ENCODE results near the gene STXBP1.

STXBP1 gene

GRCh38 chr9:127712371-127712770 lies 100.3 kb downstream of the STXBP1 start:
- H3K9ac ChIP-seq: peak overlapping the region in 1 of 11 experiments; percentile 60; a peak in 2 of 22 replicates
- peak overlapping the region; percentile 63 to 89 (median 81); a peak in 18 of 22 replicates for H3K4me2 ChIP-seq
- H3K27me3 ChIP-seq: no peaks in the 10 kb centered on the region
- peaks cover 32 to 62% (median 55%) of the 10 kb centered on the region in 10 experiments for H3K4me1 ChIP-seq
- TF ChIP-seq Cebpa-rat (IDR thresholded peaks at IDR 0.05): no peak
- H3K9me3 ChIP-seq (replicated peaks in 1 of 11): peaks cover 0 to 9% (median 0%) of the 10 kb centered on the region in 11 experiments; a peak in 6 of 22 replicates
- H3K4me3 ChIP-seq: no peak overlapping the region
- H3K36me3 ChIP-seq: peaks cover 0 to 5% (median 0%) of the 10 kb centered on the region in 11 experiments; a peak in 2 of 22 replicates
- H3K27ac ChIP-seq: no peak overlapping the region
- H4K20me1 ChIP-seq: peaks cover 0 to 61% (median 45%) of the 10 kb centered on the region in 11 experiments; a peak in 19 of 22 replicates

GRCh38 chr9:127712867-127713266 lies 100.8 kb downstream of the STXBP1 start:
- Histone ChIP-seq H3K4me2 (peak overlapping the region in 9 of 11 experiments; percentile 64 to 89 (median 81); a peak in 6 of 22 replicates), H3K4me1 (peaks cover 31 to 61% (median 55%) of the 10 kb centered on the region in 10 experiments)

GRCh38 chr9:127714020-127714750 lies 102.1 kb downstream of the STXBP1 start:
- peak overlapping the region; percentile 89 to 100 (median 98) for H3K4me2 ChIP-seq
- no peaks in the 10 kb centered on the region for H3K36me3 ChIP-seq
- peak overlapping the region; percentile 74 to 93 (median 80); a peak in 18 of 20 replicates for H3K4me3 ChIP-seq
- no peak overlapping the region for H3K27ac ChIP-seq
- H3K27me3 ChIP-seq: no peaks in the 10 kb centered on the region
- H4K20me1 ChIP-seq: peaks cover 0 to 54% (median 43%) of the 10 kb centered on the region in 11 experiments; a peak in 19 of 22 replicates
- H3K9ac ChIP-seq: peak overlapping the region in 10 of 11 experiments; percentile 13 to 80 (median 48); a peak in 14 of 22 replicates
- TF ChIP-seq Cebpa-rat (IDR thresholded peaks at IDR 0.05): no peak
- H3K4me1 ChIP-seq: peaks cover 40 to 68% (median 62%) of the 10 kb centered on the region in 10 experiments
- H3K9me3 ChIP-seq (replicated peaks in 1 of 11): peaks cover 0 to 1% (median 0%) of the 10 kb centered on the region in 11 experiments; a peak in 1 of 22 replicates

More at GRCh38 chr9:127712867-127713266, 100.8 kb downstream of the STXBP1 start:
- H3K4me3 ChIP-seq: no peak overlapping the region
- peaks cover 0 to 61% (median 43%) of the 10 kb centered on the region in 11 experiments; a peak in 19 of 22 replicates for H4K20me1 ChIP-seq
- no peak overlapping the region for H3K27ac ChIP-seq
- peaks cover 0 to 9% (median 0%) of the 10 kb centered on the region in 11 experiments; a peak in 6 of 22 replicates for H3K9me3 ChIP-seq (replicated peaks in 1 of 11)
- H3K36me3 ChIP-seq: peaks cover 0 to 5% (median 0%) of the 10 kb centered on the region in 11 experiments; a peak in 2 of 22 replicates
- no peaks in the 10 kb centered on the region for H3K27me3 ChIP-seq
- TF ChIP-seq Cebpa-rat (IDR thresholded peaks at IDR 0.05): no peak
- H3K9ac ChIP-seq: no peak overlapping the region; a peak in 1 of 22 replicates

DNA sequence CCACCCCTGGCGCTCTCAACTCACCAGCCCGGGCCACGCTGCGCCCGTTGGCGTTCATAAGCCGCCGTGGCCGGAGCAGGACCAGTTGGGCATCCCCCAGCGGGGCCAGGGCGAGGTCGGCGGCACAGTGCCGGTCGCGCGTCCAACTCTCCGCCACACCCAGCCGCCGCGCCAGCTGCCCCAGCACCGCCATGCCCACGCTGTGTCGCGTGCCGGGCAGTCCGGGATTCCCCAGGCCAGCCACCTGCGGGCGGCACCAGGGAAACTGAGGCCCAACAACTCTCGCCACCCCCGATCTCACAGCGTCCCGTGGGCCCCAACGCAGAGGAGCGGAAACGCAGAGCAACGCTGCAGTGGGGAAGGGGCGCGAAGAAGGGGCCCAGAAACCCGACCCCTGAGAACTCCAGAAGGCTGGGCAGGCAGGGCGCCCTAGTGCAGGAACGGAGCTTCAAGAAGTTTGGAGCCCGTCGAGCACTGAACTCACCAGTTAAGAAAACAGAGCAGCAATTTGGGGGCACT lies 102.9 kb downstream of the STXBP1 start:
- no peaks in the 10 kb centered on the region for H3K36me3 ChIP-seq
- no peaks in the 10 kb centered on the region for H3K9me3 ChIP-seq (replicated peaks in 1 of 11)
- peaks cover 48 to 76% (median 70%) of the 10 kb centered on the region in 10 experiments for H3K4me1 ChIP-seq
- TF ChIP-seq Cebpa-rat (IDR thresholded peaks at IDR 0.05): no peak
- peak overlapping the region; percentile 89 to 100 (median 98) for H3K4me2 ChIP-seq
- no peaks in the 10 kb centered on the region for H3K27me3 ChIP-seq
- peak overlapping the region; percentile 37 to 73 (median 63); a peak in 21 of 22 replicates for H3K27ac ChIP-seq
- peak overlapping the region; percentile 74 to 93 (median 80) for H3K4me3 ChIP-seq
- H4K20me1 ChIP-seq: peaks cover 0 to 46% (median 41%) of the 10 kb centered on the region in 11 experiments; a peak in 19 of 22 replicates
- peak overlapping the region; percentile 67 to 87 (median 80) for H3K9ac ChIP-seq

GRCh38 chr9:127715470-127716337 lies 103.6 kb downstream of the STXBP1 start, which contains the start of the genes PTRH1 and TTC16:
PTRH1 (minus strand) TSS chr9:127715663; CDS start chr9:127715639, 24 bp downstream.
TTC16 (plus strand) TSS chr9:127716079; CDS start chr9:127716146, 67 bp downstream.
- Histone ChIP-seq H3K27ac (peak within 1 kb of the TSS; percentile 37 to 73 (median 63); a peak in 21 of 22 replicates), H3K4me1 (peaks cover 53 to 76% (median 71%) of the 10 kb centered on the region in 10 experiments), H3K9ac (peak within 1 kb of the TSS; percentile 67 to 87 (median 80))

GRCh38 chr9:127716412-127716811 lies 104.3 kb downstream of the STXBP1 start:
- TF ChIP-seq Cebpa-rat (IDR thresholded peaks at IDR 0.05): no peak
- H3K27me3 ChIP-seq: no peaks in the 10 kb centered on the region
- peak overlapping the region in 7 of 10 experiments; percentile 76 to 89 (median 79); a peak in 11 of 20 replicates for H3K4me3 ChIP-seq
- peak overlapping the region in 9 of 11 experiments; percentile 71 to 87 (median 80); a peak in 13 of 22 replicates for H3K9ac ChIP-seq
- H3K36me3 ChIP-seq: no peaks in the 10 kb centered on the region
- H3K4me2 ChIP-seq: peak overlapping the region; percentile 89 to 100 (median 98)
- peaks cover 0 to 32% (median 28%) of the 10 kb centered on the region in 11 experiments; a peak in 19 of 22 replicates for H4K20me1 ChIP-seq
- peak overlapping the region in 9 of 11 experiments; percentile 37 to 73 (median 63); a peak in 15 of 22 replicates for H3K27ac ChIP-seq
- no peaks in the 10 kb centered on the region for H3K9me3 ChIP-seq (replicated peaks in 1 of 11)
- peaks cover 46 to 74% (median 69%) of the 10 kb centered on the region in 10 experiments for H3K4me1 ChIP-seq

More at GRCh38 chr9:127715470-127716337, 103.6 kb downstream of the STXBP1 start, which contains the start of the genes PTRH1 and TTC16:
- H3K36me3 ChIP-seq: no peaks in the 10 kb centered on the region
- H3K4me2 ChIP-seq: peak within 1 kb of the TSS; percentile 89 to 100 (median 98)
- no peak for TF ChIP-seq Cebpa-rat (IDR thresholded peaks at IDR 0.05)
- H3K9me3 ChIP-seq (replicated peaks in 1 of 11): no peaks in the 10 kb centered on the region
- H3K4me3 ChIP-seq: peak within 1 kb of the TSS; percentile 74 to 93 (median 80)
- H3K27me3 ChIP-seq: no peaks in the 10 kb centered on the region
- H4K20me1 ChIP-seq: peaks cover 0 to 39% (median 35%) of the 10 kb centered on the region in 11 experiments; a peak in 19 of 22 replicates

- no peaks in the 10 kb centered on the region for H3K27me3 ChIP-seq
- H3K27ac ChIP-seq: peak overlapping the region in 2 of 11 experiments; percentile 45 to 65; a peak in 2 of 22 replicates
- peak overlapping the region in 8 of 11 experiments; percentile 1 to 99 (median 94); a peak in 12 of 22 replicates for H3K4me2 ChIP-seq
- no peaks in the 10 kb centered on the region for H3K9me3 ChIP-seq (replicated peaks in 1 of 11)
- peaks cover 38 to 69% (median 66%) of the 10 kb centered on the region in 10 experiments for H3K4me1 ChIP-seq
- no peak overlapping the region for H3K4me3 ChIP-seq
- H4K20me1 ChIP-seq: peaks cover 0 to 18% (median 15%) of the 10 kb centered on the region in 11 experiments; a peak in 17 of 22 replicates
- no peak for TF ChIP-seq Cebpa-rat (IDR thresholded peaks at IDR 0.05)
- H3K36me3 ChIP-seq: no peaks in the 10 kb centered on the region
- H3K9ac ChIP-seq: peak overlapping the region in 3 of 11 experiments; percentile 30 to 37 (median 35); a peak in 4 of 22 replicates
Observed at GRCh38 chr9:127717766-127718165, 105.7 kb downstream of the STXBP1 start.
